Activated CD8-positive, alpha-beta memory T cell treated with anti-CD3 and anti-CD28 coated beads, Interleukin-2, amount 50 U/mL, for 1 hour (primary cell): ENCODE data around the gene APEH.
"Not testable (repeated sequence)": the region's sequence is repeated elsewhere in the genome, so short reads cannot be mapped to it uniquely, and the experiment has no call there.

Experiments used
- DNase-seq: peaks from one replicate; pipeline ENCODE4 v3.0.0-alpha.2; 2020; ENCODE audit errors: extremely low read depth

APEH gene

GRCh38 chr3:49668861-49669260 lies 5.3 kb upstream of the APEH start:
- DNase-seq: no peak

DNA sequence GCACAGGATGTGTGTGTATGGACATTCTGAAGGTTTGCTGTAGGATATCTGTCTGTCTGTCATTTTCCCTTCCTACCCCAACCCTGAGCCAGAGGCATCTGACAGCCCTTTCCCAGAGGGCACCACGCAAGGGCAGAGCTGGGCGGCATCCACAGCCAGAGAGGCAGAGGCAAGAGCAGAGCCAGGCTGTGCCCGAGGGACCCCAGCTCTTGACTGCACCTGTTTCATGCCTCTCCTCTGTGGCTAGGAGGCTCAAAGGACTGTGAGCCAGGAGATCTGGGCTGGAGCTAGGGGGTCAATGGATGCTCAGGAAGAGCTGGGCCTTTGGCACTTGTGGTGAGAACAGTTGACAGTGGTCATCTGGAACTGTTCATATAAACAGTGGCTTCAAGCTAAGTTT lies 4.8 kb upstream of the APEH start:
- DNase-seq: no peak

GRCh38 chr3:49670940-49671290 lies 3.2 kb upstream of the APEH start:
- DNase-seq: no peak

DNA sequence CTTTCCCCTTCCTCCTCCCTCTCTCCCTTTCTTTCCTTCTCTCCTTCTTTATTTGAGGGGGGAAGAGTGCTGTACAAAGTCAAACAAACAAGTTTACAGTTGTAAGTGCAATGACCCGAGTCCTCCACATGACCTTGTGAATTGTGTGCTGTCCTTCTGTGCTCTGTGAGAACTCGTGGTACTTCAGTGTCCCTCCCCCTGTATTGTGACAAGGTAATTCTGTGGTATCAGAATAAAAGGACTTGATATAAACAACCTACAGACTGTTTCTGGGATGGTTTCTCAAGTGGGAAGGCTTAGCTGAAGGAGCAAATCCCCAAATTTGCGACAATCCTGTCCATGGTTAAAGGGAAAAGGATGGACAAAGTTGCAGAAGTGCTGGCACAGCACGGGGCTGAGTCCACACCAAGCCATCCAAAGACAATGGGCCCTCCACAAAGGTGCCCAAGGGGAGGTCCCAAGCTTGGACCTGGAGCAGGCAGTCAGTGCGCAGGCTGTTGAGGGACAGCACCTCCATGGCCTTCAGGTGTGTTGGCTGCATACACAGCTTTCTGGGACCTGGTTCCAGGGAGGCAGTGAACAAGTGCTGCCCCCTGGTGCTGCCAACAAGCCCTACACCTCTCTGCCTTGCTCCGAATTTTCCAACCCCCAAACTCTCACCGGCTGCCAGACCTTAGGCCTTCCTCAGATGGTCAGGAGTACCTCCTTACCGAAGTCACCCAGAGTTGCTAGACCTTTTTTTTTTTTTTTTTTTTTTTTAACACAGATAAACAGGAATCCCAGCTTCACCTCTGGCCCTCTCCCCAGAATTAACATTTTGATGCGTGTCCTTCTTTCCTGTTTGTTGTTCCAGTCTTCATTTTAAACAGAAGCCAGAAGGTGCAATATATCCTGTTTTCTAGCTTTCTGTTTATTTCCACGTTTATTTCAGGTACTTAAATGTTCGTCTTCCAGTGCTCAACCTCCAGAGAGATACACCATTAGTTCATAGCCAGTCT lies 2.6 kb upstream of the APEH start:
- DNase-seq: peak; percentile 29

DNA sequence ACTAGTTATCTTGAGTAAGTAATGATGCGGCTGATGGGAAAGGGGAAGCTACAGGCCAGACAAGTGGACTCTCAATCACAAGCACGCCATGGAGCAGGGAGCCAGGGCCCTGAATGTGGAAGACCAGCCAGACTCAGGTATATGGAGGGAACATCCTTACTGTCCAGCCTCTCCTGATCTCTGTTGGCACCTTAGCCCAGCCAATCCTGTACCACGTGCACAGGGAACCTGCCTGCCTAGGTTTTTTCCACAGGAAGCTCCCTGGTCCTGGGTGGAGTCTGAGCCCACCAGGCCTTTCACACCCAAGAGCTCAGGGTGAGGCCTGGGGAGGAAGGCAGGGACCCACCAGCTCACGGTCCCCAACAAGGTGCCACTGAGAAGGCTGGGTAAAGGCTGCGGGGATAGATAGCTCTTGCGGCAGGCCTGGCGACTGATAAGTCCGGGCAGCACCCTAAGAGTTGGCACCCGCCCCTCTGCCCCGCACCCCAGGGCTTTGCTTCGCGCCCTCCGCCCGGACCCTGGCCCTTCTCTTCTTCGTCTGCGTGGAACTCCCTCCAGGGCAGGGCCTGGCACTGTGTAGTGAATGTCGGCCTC lies 933 bp upstream of the APEH start:
- DNase-seq: no peak

- no peak for DNase-seq
Observed at GRCh38 chr3:49674497-49674983, 389 bp downstream of the APEH start.

DNA sequence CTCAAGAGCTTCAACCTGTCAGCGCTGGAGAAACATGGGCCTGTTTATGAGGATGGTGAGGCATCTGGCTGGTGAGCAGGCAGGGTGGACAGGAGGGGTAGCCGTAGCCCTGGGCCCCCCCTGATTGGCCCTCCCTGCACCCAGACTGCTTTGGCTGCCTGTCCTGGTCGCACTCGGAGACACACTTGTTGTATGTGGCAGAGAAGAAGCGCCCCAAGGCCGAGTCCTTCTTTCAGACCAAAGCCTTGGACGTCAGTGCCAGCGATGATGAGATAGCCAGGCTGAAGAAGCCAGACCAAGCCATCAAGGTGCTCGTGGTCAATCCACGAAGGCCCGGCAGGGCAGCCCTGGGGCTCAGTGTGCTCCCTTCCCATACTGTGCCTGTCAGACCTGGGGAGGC lies 1.8 kb downstream of the APEH start:
- no peak for DNase-seq

DNA sequence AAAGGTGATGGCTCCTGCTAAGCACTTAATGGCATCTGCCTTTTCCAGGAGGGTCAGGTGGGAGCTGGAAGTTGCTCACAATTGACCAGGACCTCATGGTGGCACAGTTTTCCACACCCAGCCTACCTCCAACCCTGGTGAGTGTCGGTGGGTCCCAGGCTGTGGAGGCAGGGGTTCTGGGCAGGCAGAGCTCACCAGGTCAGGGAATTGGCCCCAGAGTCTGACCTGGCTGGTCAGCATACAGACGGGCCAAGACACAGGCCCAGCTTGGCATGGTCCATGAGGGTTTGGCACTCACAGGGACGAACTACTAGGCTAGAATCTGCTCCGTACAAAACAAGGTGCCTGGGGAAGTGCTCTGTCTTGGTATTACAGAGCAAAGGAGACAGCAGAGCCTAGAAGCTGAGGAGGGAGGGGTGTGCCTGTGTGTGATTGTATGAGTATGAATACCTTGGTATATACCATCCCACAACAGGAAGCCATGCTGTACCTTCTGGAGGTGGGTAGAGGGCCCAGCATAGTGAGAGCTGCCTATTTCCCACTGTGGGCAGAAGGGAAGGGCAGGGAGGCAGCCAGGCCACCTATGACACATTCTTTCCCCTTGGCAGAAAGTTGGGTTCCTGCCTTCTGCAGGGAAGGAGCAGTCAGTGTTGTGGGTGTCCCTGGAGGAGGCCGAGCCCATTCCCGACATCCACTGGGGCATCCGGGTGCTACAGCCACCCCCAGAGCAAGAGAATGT lies 6.5 kb downstream of the APEH start:
- no peak for DNase-seq

DNA sequence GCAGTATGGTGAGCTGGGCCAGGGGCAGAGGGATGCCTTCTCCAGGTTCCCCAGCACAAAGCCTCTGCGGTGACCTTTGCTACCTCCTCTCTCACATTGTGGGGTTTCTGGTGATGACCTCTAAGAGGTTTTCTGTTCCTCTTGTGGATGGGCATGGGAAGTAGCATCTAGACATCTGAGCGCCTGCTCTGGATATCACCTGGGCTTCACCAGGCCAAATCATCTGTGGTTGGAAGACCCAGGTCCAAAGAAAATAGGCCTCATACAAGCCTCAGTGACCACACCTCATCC lies 7.0 kb downstream of the APEH start:
- DNase-seq: no peak

DNA sequence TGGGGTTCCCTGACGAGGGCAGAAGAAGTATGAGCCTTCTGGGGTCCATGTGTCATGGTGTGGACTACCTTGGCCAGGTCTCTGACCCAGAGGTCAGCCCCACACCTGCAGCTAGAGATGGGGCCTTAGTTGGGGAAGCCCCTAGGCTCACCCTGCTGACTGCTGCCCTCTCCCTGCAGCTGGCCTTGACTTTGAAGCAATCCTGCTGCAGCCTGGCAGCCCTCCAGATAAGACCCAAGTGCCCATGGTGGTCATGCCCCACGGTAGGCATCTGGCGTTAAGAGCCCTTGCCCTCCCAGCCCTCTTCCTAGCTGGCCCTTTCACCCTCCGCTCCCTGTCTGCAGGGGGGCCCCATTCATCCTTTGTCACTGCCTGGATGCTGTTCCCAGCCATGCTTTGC lies 7.4 kb downstream of the APEH start:
- no peak for DNase-seq

DNA sequence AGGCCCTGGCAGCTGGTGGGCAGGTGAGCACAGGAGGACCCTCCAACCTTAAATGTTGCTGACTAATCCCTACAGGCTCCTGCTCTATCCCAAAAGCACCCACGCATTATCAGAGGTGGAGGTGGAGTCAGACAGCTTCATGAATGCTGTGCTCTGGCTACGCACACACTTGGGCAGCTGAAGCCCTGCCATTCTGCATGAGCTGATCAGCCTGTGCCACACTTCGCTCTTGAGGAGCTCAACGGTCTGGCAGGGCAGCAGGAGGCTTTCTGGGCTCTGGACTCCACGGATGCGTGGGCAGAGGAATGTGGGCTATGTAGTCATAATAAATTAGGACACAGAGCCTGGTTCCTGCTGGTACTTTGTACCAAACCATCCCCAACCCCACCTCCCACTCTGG lies 9.0 kb downstream of the APEH start:
- no peak for DNase-seq

- DNase-seq: not testable (repeated sequence)
Observed at GRCh38 chr3:49684453-49684852, 10.3 kb downstream of the APEH start.

DNA sequence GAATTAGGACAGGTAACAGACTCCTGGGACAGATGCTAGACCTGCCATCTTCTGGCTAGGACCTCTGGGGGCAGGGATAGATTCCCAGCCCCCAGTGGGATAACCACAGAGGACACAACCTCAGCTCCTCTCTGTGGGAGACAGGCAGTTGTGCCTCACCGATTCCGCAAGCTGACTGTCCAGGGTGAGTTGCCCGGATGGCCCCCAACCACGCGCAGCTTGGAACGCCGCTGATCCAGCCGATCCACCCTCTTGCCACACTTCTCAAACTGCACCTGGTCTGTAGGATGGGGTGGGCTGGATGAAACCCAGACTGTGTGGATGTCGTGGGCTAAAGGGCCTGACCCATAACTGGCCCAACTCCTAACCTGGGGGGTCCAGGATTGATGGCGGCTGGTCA lies 11.0 kb downstream of the APEH start:
- not testable (repeated sequence) for DNase-seq

GRCh38 chr3:49685846-49686245 lies 11.7 kb downstream of the APEH start:
- DNase-seq: not testable (repeated sequence)

- not testable (repeated sequence) for DNase-seq
Observed at GRCh38 chr3:49686346-49686745, 12.2 kb downstream of the APEH start.

- DNase-seq: not testable (repeated sequence)
Observed at GRCh38 chr3:49686769-49687423, 12.7 kb downstream of the APEH start.

- DNase-seq: not testable (repeated sequence)
Observed at GRCh38 chr3:49687424-49687795, 13.3 kb downstream of the APEH start.

DNA sequence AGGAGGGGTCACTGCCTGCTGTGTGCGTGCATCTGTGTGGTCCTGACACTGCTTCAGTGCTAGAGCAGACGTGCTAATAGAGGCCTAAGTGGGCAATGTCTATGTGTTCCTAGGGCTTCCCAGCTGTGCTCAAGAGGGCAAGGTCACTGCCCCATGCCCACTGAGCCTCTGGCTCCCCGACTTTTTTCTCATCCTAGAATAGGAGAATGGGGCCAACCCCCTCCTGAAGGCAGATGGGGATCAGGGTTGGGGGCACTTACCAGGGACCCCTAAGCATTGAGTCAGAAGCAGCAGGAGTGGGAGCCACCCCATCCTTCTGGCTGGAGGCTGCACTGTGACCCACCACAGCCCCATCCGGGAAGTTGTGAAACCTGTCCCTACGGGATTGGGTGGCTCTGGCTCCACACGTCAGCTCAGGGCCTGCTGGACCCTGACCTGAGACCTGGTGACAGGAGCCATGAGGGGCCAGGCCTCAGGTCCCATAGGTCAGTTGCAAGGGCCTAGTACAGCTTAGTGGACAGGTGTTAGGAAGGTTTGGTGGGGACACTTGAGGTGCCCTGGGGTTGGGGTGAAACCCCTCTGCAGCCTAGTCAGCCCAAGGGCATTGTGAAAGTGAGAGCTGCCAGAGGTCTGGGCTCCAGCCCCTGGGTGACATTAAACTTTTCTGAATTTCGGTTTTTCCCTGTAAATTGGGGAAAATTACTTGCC lies 14.3 kb downstream of the APEH start:
- DNase-seq: not testable (repeated sequence)

DNA sequence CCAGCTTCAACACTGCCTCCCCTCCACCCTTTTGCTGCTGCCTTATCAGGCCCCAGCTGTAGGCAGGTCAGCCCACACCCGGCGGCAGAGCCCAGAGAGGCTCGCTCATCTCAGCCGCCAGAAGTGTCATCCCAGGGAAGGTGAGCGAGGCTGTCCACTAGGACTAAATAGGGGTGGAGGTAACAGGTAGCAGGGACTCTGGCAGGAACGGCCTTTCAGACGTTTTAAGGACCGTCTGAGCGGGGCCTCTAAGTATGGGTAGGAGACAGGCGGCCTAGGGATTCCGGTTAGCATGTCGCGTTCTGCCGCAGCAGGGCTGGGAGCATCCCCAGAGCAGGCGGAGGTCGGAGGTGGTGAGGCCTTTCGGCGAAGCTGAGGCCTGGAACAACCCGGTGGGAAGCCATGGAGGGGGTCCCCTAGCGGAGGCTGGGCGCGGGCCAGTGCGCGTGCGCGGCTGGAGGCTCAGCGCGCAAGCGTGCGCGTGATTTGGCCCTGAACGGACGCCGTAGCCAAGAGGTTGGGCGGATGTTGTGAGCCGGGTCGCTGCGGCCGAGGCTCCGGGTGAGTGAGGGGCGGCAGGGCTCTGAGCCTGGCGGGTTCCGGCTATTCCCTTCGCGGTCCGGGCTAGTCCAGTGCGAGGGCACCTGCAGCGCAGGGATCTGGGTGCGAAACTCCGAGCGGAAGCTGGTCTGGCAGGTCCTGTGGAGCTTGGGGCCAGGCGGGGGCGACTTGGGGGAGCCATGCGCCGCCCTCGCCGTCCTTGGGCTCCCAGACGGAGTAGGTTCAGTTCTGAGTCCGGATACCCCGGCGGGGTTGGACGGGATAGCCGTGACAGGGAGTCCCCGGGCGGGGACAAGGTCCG lies 15.1 kb downstream of the APEH start, which contains the start of the genes MST1 and RNF123:
Gene MST1 (minus strand): TSS at position 429 of the 862 bp plus-strand sequence. CDS start 783 bp downstream, outside the sequence.
Gene RNF123 (plus strand): TSS at position 512 of the 862 bp plus-strand sequence. CDS start 1,609 bp downstream, outside the sequence.
- DNase-seq: peak; percentile 71
